Ascending aorta (tissue), 2 donors: Measurements from ENCODE around the gene NPTXR. TPM values are rescaled to one million over a fixed set of nuclear protein-coding genes. Genes with fewer than 3 reads are reported as not detected.

ENCODE experiments used
- DNase-seq, 2 donors: peaks; one replicate each; pipeline ENCODE4 v3.0.0-alpha.2; 2019; ENCODE audit warnings: low spot score in 2 of 2
- H3K27ac ChIP-seq, 2 donors: fragments of 200-600 bp; sonication (generic); one replicate each; pipeline ENCODE4 v1.5.1; 2016 to 2017; ENCODE audit warnings: mild to moderate bottlenecking in 1 of 2
- H3K27me3 ChIP-seq: fragments of 200-600 bp; sonication (generic); one replicate; pipeline ENCODE4 v1.5.1; 2017
- H3K36me3 ChIP-seq, 2 donors: fragments of 200-600 bp; sonication (generic); one replicate each; pipeline ENCODE4 v1.5.1; 2016
- H3K4me1 ChIP-seq, 2 donors: fragments of 200-600 bp; sonication (generic); one replicate each; pipeline ENCODE4 v1.5.1; 2016 to 2017; ENCODE audit warnings: mild to moderate bottlenecking in 1 of 2
- H3K4me3 ChIP-seq, 2 donors: fragments of 200-600 bp; sonication (generic); one replicate each; pipeline ENCODE4 v1.5.1; 2016 to 2017; ENCODE audit warnings: mild to moderate bottlenecking in 1 of 2
- H3K9me3 ChIP-seq, 2 donors: fragments of 200-600 bp; sonication (generic); one replicate each; pipeline ENCODE4 v1.5.1; 2016
- intact Hi-C: fragments of 100-400 bp; cut with DNase I; formaldehyde crosslinking; loops from one replicate; pipeline ENCODE4 v1.15.1; 2023
- total RNA-seq: library from RNA; depleted of rRNA; stranded (reverse); fragments of >200 nt; gene quantifications from one replicate; pipeline ENCODE4 v1.1.0, GENCODE V29; 2016
- TF ChIP-seq, protein P1 (sequence below), 3 experiments: fragments of 200-600 bp in 2 of 3; fragments of 450-650 bp in 1 of 3; sonication (generic) in 2 of 3; IDR thresholded peaks; one replicate each; pipeline ENCODE4 v1.5.1; 2016 to 2019; ENCODE audit warnings: antibody characterized with exemption in 3 of 3, mild to moderate bottlenecking in 1 of 3, moderate library complexity in 1 of 3

Gene NPTXR
- total RNA-seq, 1 donor from 2014 or later = 46.3 TPM

- TF ChIP-seq, protein P1, sequence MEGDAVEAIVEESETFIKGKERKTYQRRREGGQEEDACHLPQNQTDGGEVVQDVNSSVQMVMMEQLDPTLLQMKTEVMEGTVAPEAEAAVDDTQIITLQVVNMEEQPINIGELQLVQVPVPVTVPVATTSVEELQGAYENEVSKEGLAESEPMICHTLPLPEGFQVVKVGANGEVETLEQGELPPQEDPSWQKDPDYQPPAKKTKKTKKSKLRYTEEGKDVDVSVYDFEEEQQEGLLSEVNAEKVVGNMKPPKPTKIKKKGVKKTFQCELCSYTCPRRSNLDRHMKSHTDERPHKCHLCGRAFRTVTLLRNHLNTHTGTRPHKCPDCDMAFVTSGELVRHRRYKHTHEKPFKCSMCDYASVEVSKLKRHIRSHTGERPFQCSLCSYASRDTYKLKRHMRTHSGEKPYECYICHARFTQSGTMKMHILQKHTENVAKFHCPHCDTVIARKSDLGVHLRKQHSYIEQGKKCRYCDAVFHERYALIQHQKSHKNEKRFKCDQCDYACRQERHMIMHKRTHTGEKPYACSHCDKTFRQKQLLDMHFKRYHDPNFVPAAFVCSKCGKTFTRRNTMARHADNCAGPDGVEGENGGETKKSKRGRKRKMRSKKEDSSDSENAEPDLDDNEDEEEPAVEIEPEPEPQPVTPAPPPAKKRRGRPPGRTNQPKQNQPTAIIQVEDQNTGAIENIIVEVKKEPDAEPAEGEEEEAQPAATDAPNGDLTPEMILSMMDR (IDR thresholded peaks at IDR 0.05) = no peak
- Histone ChIP-seq H3K27me3 (no peaks in the 10 kb centered on the region), H3K4me1 (peaks cover 0 to 29% of the 10 kb centered on the region in 2 donors), H3K36me3 (no peaks in the 10 kb centered on the region), H3K9me3 (no peaks in the 10 kb centered on the region), H3K27ac (no peak overlapping the region), H3K4me3 (peak overlapping the region in 1 of 2 donors; percentile 94)
- intact Hi-C loops = loop anchor here (2.0 kb wide), 2 partner anchors 47 to 73 kb away; partner anchors contain the start of gene DNAL4
- no peak for DNase-seq
These were observed 2.2 kb downstream of the NPTXR start for GRCh38 chr22:38841635-38842034.

DNA sequence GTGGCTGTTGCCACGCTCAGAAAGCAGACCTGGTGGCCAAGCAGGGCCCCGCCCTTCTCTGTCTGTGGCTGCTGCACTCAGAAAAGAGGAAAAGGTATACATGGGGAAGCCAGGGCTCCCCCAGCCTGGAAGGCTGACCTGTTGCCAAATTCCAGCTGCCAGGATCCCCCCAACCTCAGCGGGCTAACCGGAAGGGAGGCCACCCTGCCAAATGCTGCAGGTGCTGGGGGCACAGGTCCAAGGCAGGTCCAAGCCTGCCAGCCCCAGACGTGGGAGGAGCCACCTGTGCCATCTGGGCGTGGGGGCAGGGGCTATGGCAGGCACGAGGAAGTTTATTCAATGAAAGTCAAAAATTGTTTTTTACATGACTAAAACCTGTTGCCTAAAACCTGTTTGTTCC lies 2.6 kb downstream of the NPTXR start:
- Histone ChIP-seq H3K4me1 (peaks cover 0 to 28% of the 10 kb centered on the region in 2 donors), H3K4me3 (no peak overlapping the region), H3K27ac (no peak overlapping the region), H3K27me3 (no peaks in the 10 kb centered on the region), H3K9me3 (no peaks in the 10 kb centered on the region), H3K36me3 (no peaks in the 10 kb centered on the region)
- DNase-seq = no peak
- intact Hi-C loops = no loop called here
- TF ChIP-seq, protein P1 (IDR thresholded peaks at IDR 0.05) = no peak

DNA sequence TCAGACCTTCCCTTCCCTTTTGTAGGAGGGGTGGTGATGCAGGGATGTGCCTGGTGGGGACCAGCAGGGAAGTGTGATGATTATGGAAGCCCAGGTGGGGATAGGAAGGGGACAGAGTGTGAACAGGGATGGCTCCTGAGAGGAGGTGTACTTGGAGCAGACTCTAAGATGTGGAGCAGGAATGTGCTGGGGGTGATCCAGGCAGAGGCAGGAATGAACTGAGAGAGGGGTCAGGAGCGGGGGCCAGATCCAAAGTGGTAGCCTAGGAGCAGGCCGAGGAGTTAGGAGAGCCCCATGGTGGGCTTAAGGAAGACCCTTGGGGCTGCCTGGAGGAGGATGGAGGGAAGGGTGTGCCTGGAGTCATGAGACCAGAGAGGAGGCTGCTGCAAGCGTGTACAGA lies 3.7 kb downstream of the NPTXR start:
- peaks cover 0 to 19% of the 10 kb centered on the region in 2 donors for H3K4me1 ChIP-seq
- H3K27me3 ChIP-seq = no peaks in the 10 kb centered on the region
- intact Hi-C loops = no loop called here
- H3K36me3 ChIP-seq = no peaks in the 10 kb centered on the region
- no peak overlapping the region for H3K4me3 ChIP-seq
- H3K27ac ChIP-seq = no peak overlapping the region
- DNase-seq = no peak
- TF ChIP-seq, protein P1 (IDR thresholded peaks at IDR 0.05) = no peak
- no peaks in the 10 kb centered on the region for H3K9me3 ChIP-seq

DNA sequence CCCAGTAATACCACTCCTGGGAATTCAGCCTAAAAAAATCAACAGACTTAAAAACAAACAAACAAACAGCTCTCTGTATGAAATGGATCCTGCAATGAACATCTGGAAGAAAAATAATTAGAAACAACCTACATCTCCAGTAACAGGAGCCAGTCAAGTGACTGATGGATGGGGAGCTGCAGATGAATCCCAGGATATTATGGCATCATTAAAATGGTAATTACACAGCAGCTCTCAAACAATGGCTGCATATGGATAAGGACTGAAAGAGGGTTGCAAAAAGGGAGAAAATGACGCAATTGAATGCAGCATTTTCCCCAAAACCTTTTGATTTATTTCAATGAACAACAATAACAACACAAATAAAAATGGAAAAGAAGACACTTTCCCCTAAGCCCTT lies 4.1 kb downstream of the NPTXR start:
- no peaks in the 10 kb centered on the region for H3K9me3 ChIP-seq
- intact Hi-C loops = no loop called here
- no peak for DNase-seq
- H3K27ac ChIP-seq = no peak overlapping the region
- peaks cover 0 to 16% of the 10 kb centered on the region in 2 donors for H3K4me1 ChIP-seq
- no peaks in the 10 kb centered on the region for H3K36me3 ChIP-seq
- no peaks in the 10 kb centered on the region for H3K27me3 ChIP-seq
- no peak overlapping the region for H3K4me3 ChIP-seq
- TF ChIP-seq, protein P1 (IDR thresholded peaks at IDR 0.05) = no peak

- no peaks in the 10 kb centered on the region for H3K27me3 ChIP-seq
- no peaks in the 10 kb centered on the region for H3K9me3 ChIP-seq
- H3K27ac ChIP-seq = no peak overlapping the region
- TF ChIP-seq, protein P1 (IDR thresholded peaks at IDR 0.05) = no peak
- DNase-seq = no peak
- H3K36me3 ChIP-seq = no peaks in the 10 kb centered on the region
- peaks cover 0 to 8% of the 10 kb centered on the region in 2 donors for H3K4me1 ChIP-seq
- intact Hi-C loops = no loop called here
- H3K4me3 ChIP-seq = no peak overlapping the region
These were observed 6.4 kb downstream of the NPTXR start for GRCh38 chr22:38837414-38837928.

DNA sequence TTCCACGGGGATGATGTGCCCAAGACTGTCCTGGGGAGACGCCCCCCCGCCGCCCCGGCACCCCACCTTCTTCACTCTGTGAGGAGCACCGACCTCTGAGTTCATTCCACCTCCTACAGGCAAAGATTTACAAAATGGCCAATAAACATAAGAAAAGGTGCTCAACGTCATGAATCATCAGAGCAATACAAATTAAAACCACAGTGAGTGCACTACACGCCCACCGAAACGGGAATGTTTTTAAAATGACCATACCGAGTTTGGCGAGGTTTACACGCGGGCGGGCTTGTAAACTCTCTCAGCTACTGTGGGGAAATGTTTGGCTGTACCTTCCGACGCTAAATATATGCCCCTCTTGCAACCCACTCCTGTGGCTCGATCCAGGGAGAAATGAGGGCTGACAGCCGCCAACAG lies 7.9 kb downstream of the NPTXR start:
- H3K27ac ChIP-seq = no peak overlapping the region
- DNase-seq = no peak
- intact Hi-C loops = no loop called here
- H3K9me3 ChIP-seq = no peaks in the 10 kb centered on the region
- no peaks in the 10 kb centered on the region for H3K27me3 ChIP-seq
- H3K36me3 ChIP-seq = no peaks in the 10 kb centered on the region
- H3K4me1 ChIP-seq = no peaks in the 10 kb centered on the region
- no peak overlapping the region for H3K4me3 ChIP-seq
- TF ChIP-seq, protein P1 (IDR thresholded peaks at IDR 0.05) = no peak
